Neural progenitor cell (in vitro differentiated cells): ENCODE measurements around the gene USP32.

Source experiments
- EZH2phosphoT487 ChIP-seq: fragments of 200-600 bp; sonication (generic); IDR thresholded peaks from 2 replicates; pipeline ENCODE4 v1.6.1; 2017; ENCODE audit warnings: antibody characterized with exemption
- TF ChIP-seq, protein P1 (sequence below): fragments of 200-600 bp; sonication (generic); IDR thresholded peaks from 2 replicates; pipeline ENCODE4 v1.5.1; 2017; ENCODE audit warnings: antibody characterized with exemption, mild to moderate bottlenecking

DNA sequence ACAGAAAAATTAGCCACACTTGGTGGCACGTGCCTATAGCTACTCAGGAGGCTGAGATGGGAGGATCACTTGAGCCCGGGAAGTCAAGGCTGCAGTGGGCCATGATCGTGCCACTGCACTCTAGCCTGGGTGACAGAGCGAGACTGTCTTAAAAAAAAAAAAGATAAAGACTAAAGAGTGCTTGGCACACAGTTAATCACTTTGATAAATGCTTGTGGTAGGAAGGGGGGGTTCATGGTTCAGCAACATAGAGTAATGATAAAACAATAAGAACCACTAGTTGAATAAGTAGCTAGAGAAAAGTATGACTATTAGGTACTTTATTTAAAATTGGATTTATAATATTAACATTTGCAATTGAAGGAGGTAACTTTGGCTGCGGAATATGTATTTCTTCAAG, 43.3 kb downstream of the USP32 start:
- TF ChIP-seq EZH2phosphoT487: no peak
- TF ChIP-seq, protein P1, sequence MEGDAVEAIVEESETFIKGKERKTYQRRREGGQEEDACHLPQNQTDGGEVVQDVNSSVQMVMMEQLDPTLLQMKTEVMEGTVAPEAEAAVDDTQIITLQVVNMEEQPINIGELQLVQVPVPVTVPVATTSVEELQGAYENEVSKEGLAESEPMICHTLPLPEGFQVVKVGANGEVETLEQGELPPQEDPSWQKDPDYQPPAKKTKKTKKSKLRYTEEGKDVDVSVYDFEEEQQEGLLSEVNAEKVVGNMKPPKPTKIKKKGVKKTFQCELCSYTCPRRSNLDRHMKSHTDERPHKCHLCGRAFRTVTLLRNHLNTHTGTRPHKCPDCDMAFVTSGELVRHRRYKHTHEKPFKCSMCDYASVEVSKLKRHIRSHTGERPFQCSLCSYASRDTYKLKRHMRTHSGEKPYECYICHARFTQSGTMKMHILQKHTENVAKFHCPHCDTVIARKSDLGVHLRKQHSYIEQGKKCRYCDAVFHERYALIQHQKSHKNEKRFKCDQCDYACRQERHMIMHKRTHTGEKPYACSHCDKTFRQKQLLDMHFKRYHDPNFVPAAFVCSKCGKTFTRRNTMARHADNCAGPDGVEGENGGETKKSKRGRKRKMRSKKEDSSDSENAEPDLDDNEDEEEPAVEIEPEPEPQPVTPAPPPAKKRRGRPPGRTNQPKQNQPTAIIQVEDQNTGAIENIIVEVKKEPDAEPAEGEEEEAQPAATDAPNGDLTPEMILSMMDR: no peak
